GM18511 (cell line): ENCODE data around the gene GM2A.
A peak's percentile ranks its signal among the peaks of the same experiment; 100 is the strongest.
"Not testable (repeated sequence)": the region's sequence is repeated elsewhere in the genome, so short reads cannot be mapped to it uniquely, and the experiment has no call there.

ENCODE experiments used
- ATAC-seq: cut with Tn5 transposase; IDR thresholded peaks from one replicate; pipeline ENCODE4 v1.9.1; 2021; ENCODE audit warnings: mild to moderate bottlenecking, moderate library complexity; ENCODE audit not compliant: unreplicated experiment

GM2A gene

DNA sequence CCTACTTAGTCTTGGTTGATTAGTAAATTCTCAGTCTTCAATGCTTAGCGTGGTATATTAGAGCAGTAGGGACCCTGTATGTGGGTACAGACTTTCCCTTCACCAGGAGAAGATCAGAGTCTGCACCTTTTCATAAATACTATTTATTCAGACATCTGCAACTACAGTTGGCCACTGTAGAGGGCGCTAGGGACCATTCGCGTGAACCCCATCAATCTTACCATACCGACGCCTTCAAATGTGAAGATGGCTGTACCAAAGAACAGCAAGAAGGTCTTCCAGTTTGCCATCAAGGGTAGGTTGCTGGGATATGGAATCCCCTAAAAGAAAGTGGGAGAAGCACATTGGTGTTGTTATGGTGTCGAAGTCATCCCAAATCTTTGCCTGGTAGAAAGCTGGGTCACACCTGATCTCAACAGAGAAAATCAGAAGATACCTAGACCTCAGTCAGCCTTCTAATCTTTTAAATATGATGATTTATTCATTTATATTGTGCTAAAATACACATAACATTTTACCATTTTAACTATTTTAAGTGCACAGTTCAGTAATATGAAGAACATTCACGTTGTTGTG, 31.5 kb downstream of the GM2A start:
- no peak for ATAC-seq

DNA sequence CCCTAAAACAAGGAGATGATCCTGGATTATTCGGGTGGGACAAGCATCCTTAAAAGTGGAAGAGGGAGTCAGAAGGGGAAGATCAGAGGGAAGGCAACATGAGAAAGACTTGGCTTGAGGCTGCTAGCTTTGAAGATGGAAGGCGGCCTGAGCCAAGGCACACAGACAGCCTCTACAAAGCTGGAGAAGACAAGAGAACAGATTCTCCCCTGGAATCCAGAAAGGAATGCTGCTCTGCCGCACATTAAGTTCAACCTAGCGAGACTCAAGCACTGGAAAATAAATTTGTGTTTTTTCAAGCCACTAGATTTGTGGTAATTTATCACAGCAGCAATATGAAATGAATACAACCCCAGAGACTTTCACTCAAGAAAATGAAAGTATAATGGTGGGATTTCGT, 32.7 kb downstream of the GM2A start:
- no peak for ATAC-seq

DNA sequence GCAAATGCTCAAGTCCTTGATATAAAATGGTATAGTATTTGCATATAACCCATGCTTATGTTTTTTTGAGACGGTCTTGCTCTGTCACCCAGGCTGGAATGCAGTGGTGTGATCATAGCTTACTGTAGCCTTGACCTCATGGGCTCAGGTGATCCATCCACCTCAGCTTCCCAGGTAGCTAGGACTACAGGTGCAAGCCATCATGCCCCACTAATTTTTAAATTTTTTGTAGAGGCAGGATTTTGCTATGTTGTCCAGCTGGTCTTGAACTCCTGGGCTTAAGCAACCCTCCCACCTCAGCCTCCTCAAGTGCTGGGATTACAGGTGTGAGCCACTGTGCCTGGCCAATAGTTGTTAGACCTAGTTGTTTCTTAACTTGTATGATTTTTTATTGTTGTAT, 33.3 kb downstream of the GM2A start:
- no peak for ATAC-seq

DNA sequence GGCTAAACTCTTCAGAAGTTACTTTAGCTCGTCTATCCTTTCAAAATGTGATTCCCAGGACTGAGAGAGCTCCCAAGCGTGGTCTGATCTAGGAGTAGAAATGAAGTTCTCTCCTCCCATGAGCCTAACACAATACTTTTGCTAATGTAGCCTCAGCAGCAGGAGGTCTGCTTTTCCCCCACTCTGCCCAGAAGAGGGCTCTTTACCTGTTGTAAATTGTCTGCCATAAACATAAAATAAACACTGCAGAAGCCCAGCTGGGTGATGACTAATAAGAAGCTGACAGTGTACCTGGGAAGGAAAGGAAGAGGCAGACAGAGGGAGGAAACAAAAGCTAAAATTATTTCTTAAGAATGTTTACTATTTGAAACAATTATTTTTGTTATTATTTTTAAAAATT, 35.2 kb downstream of the GM2A start:
- peak; percentile 67 for ATAC-seq

DNA sequence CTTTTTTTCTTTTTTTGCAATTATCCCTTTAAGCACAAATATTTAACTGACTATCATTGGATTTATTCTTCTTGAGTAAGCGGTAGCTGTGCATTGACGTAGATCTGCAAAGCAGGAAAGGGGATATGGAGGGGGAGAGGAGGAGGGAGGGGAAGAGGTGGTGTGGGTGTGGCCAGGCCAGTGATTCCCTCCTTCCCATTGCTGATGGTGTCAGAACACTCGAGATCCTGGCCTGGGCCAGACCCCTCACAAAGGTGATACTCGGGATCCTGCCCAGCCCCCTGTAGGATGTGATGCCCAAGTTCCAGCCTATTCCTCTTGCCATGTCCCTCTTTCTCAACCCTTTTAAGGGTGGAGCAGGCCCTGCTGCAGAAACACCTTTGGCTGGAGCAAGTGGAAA, 40.6 kb downstream of the GM2A start:
- no peak for ATAC-seq

DNA sequence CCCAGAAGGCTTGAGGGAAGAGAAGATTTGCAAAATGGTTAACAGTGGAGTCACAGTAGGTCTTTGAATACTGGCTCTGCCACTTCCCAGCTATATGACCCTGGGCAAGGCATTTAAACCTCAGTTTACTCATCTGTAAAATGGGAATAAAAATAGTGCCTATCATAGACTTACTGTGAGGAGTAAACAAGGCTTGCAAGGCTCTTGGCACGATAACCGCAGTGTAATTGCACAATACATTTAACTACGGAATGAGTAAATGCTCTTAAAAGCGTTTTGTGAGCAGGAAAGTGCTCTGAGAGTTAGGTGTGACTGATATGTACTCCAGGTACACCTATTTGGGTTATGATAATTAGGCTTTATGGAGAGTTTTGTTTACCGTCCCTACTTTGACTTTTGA, 42.2 kb downstream of the GM2A start:
- no peak for ATAC-seq

DNA sequence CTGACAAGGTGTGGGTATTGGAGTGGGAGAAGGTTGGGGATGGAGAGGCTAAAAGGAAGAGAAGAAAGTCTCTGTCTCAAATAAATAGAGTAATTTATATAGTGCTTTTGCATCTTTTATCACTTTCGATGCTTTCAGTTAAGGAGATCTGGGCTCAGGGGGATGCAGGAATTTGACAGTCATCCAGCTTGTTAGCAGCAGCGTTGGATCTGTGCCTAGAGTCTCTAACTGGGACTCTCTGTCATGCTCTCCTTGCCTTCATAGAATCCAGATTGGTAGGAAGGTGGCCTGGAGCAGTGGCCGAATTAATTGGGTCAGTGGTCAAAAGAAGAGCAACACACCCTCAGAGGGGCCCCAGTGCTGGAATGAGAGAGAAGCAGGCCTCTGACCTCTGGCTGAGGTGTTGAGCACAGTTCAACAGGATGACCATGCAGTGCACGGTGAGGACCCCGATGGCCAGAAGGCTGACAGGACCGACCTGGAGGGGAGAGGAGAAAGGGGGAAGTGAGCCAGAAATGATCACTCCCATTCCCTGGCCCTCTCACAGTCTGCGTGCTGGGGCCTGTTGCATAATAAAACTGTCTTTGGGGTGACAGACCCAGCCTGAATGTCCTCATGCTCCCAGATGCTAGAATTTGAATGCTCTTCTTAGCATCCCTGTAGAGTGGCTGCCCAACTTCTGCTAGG, 42.9 kb downstream of the GM2A start:
- no peak for ATAC-seq

DNA sequence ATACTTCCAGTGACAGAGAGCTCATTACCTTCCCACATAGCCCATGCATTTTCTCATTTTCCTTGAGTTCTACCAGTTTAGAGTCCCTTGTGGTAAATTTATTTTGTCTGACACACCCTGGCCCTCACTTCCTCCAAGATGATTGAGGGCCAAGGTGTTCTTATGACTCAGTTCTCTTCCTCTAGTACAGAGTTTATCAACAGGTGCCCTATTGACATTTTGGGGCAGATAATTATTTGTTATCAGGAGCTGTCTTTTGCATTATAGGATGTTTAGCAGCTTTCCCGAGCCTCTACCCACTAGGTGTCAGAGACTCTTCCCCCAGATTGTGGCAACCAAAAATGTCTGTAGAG, 43.5 kb downstream of the GM2A start:
- no peak for ATAC-seq

DNA sequence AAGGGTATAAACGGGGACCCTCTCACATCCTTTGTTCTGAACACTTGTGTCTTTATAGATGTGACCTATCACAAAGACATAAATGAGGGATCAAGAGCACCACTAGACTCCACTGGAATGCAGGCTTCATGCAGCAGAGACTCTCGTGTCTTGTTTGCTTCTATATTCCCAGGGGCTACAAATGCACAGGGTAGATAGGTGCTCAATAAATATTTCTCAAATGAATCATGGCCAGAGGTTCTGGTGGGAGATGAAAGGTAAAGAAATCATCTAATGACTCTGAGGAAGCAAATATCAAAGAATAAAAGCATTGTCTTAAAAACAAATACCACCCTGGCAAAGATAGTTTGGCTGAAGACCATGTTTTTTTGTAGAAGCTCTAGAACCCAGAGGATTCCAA, 44.0 kb downstream of the GM2A start:
- ATAC-seq, result no peak

DNA sequence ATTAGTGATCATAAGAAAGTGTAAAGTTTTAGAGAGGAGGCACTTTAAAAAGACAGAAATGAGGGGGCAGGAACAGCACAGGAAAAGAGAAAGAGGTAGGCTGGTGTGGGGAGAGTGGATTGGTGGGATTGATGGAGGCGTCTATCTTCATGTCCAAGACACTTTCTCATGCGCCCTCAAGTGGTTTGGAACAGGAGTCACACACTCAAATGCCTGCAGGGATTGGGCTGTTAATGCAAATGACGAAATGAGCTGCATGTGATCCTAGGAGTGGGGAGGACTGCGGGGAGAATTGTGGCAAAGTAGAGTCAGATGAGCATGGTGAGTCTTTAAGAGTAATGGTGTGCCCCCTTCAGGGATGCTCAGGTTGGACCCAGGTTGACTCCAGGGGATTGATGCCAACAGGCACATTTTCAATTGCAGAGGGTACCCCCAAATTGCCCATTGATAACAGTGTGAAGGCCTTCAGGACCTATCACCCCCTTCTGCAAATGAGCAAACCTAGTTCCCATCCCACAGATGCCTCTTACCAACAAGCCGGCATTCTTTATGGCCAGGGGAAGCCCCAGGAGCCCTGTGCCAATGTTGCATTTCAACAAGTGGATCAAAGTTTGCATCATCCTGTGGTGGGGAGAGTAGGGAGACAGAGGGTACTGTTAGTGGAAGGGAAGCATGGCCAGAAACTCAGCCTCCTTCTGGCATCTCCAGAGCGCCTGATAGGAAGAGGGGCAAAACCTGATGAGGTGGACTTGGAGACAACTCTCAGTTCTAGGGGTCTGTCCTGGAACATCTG, 45.3 kb downstream of the GM2A start:
- ATAC-seq, result no peak

DNA sequence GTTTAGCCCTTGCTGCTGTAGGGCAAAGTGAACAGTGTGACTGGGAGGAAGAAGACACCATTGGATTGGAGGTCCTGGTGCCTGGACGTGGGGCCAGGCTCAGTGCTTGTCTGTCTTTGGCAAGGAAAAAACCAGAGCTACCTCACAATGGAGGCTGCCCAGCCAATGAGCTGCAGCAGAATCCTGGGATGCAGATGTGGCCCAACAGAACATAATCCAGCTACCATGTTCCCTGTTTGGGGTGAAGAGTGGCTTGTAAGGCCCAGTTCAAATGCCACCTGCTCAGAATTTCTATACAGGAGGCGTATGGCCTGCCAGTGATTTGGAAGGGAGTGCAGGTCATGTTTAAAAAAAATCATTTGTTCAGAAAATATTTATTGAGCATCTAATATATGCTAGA, 50.7 kb downstream of the GM2A start, which contains the start of gene SLC36A3:
TSS of gene SLC36A3 (minus strand) at position 101 of the 400 bp plus-strand sequence. CDS start 412 bp downstream, outside the sequence.
- no peak for ATAC-seq

DNA sequence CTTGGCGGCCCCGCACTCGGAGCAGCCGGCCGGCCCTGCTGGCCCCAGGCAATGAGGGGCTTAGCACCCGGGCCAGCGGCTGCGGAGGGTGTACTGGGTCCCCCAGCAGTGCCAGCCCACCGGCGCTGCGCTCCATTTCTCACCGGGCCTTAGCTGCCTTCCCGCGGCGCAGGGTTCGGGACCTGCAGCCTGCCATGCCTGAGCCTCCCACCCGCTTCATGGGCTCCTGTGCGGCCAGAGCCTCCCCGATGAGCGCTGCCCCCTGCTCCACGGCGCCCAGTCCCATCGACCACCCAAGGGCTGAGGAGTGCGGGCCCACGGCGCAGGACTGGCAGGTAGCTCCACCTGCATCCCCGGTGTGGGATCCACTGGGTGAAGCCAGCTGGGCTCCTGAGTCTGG, 56.3 kb downstream of the GM2A start:
- ATAC-seq, result not testable (repeated sequence)

DNA sequence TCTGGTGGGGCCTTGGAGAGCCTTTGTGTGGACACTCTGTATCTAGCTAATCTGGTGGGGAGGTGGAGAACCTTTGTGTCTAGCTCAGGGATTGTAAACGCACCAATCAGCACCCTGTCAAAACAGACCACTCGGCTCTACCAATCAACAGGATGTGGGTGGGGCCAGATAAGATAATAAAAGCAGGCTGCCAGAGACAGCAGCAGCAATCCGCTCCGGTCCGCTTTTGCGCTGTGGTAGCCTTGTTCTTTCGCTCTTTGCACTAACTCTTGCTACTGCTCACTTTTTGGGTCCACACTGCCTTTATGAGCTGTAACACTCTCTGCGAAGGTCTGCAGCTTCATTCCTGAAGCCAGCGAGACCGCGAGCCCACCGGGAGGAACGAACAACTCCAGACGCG, 56.8 kb downstream of the GM2A start:
- not testable (repeated sequence) for ATAC-seq

DNA sequence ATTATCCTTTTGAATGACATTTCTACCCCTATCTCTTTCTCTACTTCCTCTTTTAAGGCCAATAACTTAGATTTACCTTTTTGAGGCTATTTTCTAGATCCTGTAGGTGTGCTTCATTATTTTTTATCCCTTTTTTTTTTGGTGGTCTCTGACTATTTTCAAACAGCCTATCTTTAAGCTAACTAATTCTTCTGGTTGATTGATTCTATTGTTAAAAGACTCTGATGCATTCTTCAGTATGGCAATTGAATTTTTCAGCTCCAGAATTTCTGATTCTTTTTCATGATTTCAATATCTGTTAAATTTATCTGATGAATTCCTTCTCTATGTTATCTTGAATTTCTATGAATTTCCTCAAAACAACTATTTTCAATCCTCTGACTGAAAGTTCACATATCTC, 57.9 kb downstream of the GM2A start:
- no peak for ATAC-seq

DNA sequence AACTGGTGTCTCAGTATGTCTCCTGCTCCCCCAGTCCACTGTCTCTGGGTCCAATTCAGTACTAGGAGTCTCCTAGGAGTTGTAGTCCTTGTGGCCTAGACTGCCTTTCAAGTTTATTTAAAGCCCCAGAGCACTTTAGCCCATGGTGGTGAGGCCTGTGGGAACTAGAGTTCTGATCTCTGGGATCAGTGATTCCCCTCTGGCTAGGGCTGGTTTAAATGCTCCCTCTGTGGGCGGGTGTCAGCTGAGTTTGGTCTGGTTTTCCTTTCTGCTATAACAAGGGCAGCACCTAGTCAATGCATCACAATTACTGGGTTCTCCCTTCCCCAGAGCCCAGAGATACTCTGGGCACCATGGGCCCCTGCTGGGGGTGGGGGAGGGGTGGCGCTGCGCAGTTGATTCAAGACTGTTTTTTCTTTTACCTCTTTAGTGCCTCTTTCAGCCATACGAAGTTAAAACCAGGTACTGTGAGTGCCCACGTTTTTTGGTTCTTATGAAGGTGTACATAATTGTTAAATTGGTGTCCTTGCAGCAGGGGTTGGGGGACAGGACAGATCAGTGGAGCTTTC, 59.9 kb downstream of the GM2A start:
- no peak for ATAC-seq

DNA sequence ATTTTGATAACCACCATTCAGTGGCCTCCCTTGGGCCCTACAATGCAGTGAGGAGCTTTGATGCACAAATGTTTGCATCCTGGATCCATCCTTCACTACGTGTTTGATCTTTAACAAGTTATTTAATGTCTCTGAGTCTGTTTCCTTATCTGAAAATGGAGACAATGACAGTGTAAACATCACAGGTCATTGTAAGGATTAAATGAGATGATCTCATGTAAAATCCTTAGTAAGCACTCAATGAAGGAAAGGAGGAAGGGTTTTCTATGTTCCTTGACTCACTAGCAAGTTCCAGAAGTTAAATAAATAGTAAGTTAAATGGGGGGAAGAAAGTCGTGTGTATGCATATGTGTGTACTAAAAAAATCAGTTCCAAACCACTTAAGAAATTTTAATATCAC, 60.4 kb downstream of the GM2A start:
- ATAC-seq, result no peak

DNA sequence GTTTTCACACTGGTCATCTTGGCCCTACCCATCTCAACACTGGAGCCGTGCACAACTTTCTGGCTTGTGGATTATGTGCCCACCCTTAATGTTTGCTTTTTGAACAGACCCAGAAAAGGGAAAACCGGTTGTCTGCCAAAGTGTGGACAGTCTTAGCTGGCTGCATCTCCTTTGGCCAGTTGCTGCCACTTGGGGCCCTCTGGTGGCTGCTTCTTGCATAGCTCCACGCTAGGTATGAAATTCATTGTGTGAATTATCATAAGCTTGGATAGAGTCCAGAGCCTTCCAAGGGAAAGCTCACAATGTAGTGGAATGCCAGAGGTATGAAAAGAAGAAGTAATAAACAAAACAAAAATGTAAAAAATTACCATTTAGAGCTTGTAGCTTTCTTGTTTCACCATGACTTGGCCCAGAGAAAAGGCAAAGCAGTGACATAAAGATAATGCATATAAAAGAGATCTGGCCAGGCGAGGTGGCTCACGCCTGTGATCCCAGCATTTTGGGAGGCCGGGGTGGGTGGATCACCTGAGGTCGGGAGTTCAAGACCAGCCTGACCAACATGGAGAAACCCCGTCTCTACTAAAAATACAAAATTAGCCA, 63.1 kb downstream of the GM2A start:
- peak; percentile 79 for ATAC-seq

DNA sequence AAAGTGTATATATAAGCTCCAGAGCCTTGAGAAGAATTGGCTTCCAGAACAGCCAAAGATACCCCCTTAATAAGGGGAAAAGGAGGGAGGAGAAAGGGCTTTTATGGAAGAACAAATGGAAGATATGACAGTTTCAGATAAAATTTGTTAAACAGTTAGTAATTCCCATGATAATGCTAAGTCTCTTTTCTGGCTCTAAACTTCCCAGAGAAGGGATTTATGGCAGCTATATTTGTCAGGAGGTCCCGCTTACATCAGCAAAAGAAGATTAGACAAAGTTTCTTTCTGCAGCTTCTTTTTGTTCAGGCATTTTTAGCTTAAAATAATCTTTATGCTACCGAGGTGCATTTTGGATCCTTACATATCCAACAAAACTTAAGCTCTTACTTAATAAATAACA, 64.9 kb downstream of the GM2A start:
- no peak for ATAC-seq

DNA sequence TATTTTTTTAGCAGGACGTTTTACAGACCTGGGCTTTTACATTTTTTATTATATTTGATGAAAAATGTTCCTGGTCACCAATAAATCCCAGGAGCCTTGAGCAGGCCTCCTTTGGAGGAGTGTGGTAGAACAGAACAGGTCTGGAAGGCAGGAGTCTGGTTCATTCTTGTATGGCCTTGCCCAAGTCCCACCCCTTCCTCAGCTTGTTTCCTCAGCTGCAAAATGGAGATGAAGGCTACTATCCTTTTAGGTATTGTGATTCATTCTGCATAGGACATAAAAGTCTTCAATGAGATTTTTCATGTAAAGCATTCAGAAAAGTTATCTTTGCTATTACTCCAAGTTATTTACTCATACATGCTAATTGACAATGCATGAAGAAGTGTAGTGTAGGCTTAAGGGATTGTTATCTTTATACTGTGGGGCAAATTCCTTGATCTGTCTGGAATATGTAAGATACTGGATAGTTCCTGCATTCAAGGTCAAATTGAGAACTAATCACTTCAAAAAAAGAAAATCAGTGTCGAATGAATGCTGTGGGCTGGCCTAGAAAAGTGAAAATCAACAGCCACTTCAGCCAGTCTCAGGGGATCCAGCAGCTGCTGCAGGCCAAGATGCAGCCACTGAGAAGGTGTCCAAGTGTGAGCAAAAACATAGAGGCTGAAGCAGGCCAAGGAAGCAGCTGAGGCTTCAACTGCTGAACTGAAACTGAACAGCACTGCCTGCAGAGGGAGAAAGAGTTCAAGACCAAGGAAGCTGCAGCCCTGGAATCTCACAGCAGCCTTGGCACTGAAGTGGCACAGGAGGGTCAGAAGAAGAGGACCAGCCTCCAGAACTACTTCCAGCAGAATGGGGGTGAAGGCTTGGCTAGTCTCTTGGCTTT, 66.1 kb downstream of the GM2A start:
- peak; percentile 80 for ATAC-seq
